Natural killer cell (primary cell): ENCODE data around the gene TMEM132D. TPM values are rescaled to one million over a fixed set of nuclear protein-coding genes. Genes with fewer than 3 reads are reported as not detected.

Experiments
- ATAC-seq, 3 donors: fragments of 150-1000 bp in 2 of 3; fragments of 200-7000 bp in 1 of 3; cut with Tn5 transposase; 1 replicate in 1 of 3; 2 replicates in 2 of 3; pipeline ENCODE4 v1.10.0; 2021; ENCODE audit warnings: mild to moderate bottlenecking in 2 of 3, moderate library complexity in 2 of 3
- DNase-seq, 2 donors: peaks; one replicate each; pipeline versions ENCODE4 v3.0.0 to v3.0.0-alpha.2; 2013 to 2021; ENCODE audit warnings: mixed read lengths in 1 of 2
- H3K27ac ChIP-seq: one replicate; pipeline ENCODE4 v1.5.1; 2013; ENCODE audit warnings: mild to moderate bottlenecking, low read length
- H3K27me3 ChIP-seq: one replicate; pipeline ENCODE4 v1.6.1; 2013; ENCODE audit warnings: low read length; ENCODE audit not compliant: control insufficient read depth, insufficient read depth
- H3K36me3 ChIP-seq: one replicate; pipeline ENCODE4 v1.6.1; 2013; ENCODE audit warnings: low read length; ENCODE audit not compliant: control insufficient read depth, insufficient read depth
- H3K4me1 ChIP-seq: one replicate; pipeline ENCODE4 v1.6.1; 2013; ENCODE audit warnings: low read length; ENCODE audit not compliant: control insufficient read depth, insufficient read depth
- H3K4me3 ChIP-seq: one replicate; pipeline ENCODE4 v1.5.1; 2013; ENCODE audit warnings: low read length
- H3K9me3 ChIP-seq: one replicate; pipeline ENCODE4 v1.6.1; 2013; ENCODE audit warnings: low read length; ENCODE audit not compliant: control insufficient read depth, insufficient read depth
- H3K27ac Mint-ChIP-seq, 2 donors: one replicate each; pipeline ENCODE4 v1.8.0; 2022; ENCODE audit warnings: mild to moderate bottlenecking in 2 of 2, mixed read lengths in 2 of 2, moderate library complexity in 1 of 2
- H3K27me3 Mint-ChIP-seq, 2 donors: one replicate each; pipeline ENCODE4 v1.8.0; 2022; ENCODE audit warnings: low read depth in 2 of 2, mixed read lengths in 2 of 2
- H3K36me3 Mint-ChIP-seq: one replicate; pipeline ENCODE4 v1.8.0; 2022; ENCODE audit warnings: mixed read lengths
- H3K4me1 Mint-ChIP-seq, 2 donors: one replicate each; pipeline ENCODE4 v1.8.0; 2022; ENCODE audit warnings: mixed read lengths in 2 of 2
- H3K4me3 Mint-ChIP-seq: one replicate; pipeline ENCODE4 v1.8.0; 2022; ENCODE audit warnings: mild to moderate bottlenecking, moderate library complexity, mixed read lengths
- H3K9me3 Mint-ChIP-seq, 2 donors: one replicate each; pipeline ENCODE4 v1.8.0; 2022; ENCODE audit warnings: mixed read lengths in 2 of 2
- CTCF ChIP-seq: fragments of 200-600 bp; IDR thresholded peaks from one replicate; pipeline ENCODE4 v1.8.0; 2022; ENCODE audit warnings: antibody characterized with exemption
- WGBS: methylation state at CpG from one replicate; pipeline ENCODE4 v1.1.7; 2013; ENCODE audit warnings: missing lambda C conversion rate; ENCODE audit not compliant: insufficient coverage; 5-methylcytosine and 5-hydroxymethylcytosine counted together
- intact Hi-C: fragments of 100-400 bp; cut with micrococcal nuclease; formaldehyde crosslinking; loops from one replicate; pipeline ENCODE4 v1.14.2; 2022
- total RNA-seq, 4 donors: library from RNA; stranded (reverse); fragments of 120-200 nt in 1 of 4; gene quantifications; one replicate each; pipeline versions ENCODE4 v1.2.3 to v1.2.4, GENCODE V29; 2013 to 2022

The TMEM132D gene
- total RNA-seq, 3 donors from 2014 or later (not counting 1 experiment from before 2014, with no cell fraction given) = not detected

- H3K27me3 Mint-ChIP-seq = no peaks in the 10 kb centered on the region
- H3K4me3 Mint-ChIP-seq = no peak overlapping the region
- no peaks in the 10 kb centered on the region for H3K36me3 Mint-ChIP-seq
- no peak for DNase-seq
- H3K27me3 ChIP-seq = no peaks in the 10 kb centered on the region
- 82% methylated on average over 4 of the region's 4 CpGs for WGBS
- intact Hi-C loops = no loop called here
- no peak for TF ChIP-seq CTCF
- H3K4me1 Mint-ChIP-seq = peaks cover 0 to 5% of the 10 kb centered on the region in 2 donors
- H3K4me3 ChIP-seq = no peak overlapping the region
- H3K9me3 Mint-ChIP-seq = peaks cover 0 to 2% of the 10 kb centered on the region in 2 donors
- no peaks in the 10 kb centered on the region for H3K36me3 ChIP-seq
- no peaks in the 10 kb centered on the region for H3K9me3 ChIP-seq
- no peaks in the 10 kb centered on the region for H3K4me1 ChIP-seq
- ATAC-seq = no peak
- H3K27ac Mint-ChIP-seq = no peak overlapping the region
- H3K27ac ChIP-seq = no peak overlapping the region
Observed at GRCh38 chr12:129746318-129746717, 157.5 kb downstream of the TMEM132D start.

GRCh38 chr12:129729170-129729569, 174.7 kb downstream of the TMEM132D start:
- 84% methylated on average over 2 of the region's 2 CpGs for WGBS
- H3K27ac ChIP-seq = no peak overlapping the region
- no peaks in the 10 kb centered on the region for H3K4me1 ChIP-seq
- Mint-ChIP-seq H3K27ac (no peak overlapping the region), H3K27me3 (no peaks in the 10 kb centered on the region), H3K4me1 (no peaks in the 10 kb centered on the region), H3K36me3 (no peaks in the 10 kb centered on the region), H3K4me3 (no peak overlapping the region), H3K9me3 (peaks cover 0 to 8% of the 10 kb centered on the region in 2 donors)
- H3K9me3 ChIP-seq = peaks cover 3% of the 10 kb centered on the region
- no peaks in the 10 kb centered on the region for H3K27me3 ChIP-seq
- no peak for TF ChIP-seq CTCF
- DNase-seq = no peak
- ATAC-seq = no peak
- H3K4me3 ChIP-seq = no peak overlapping the region
- intact Hi-C loops = no loop called here
- H3K36me3 ChIP-seq = no peaks in the 10 kb centered on the region

GRCh38 chr12:129727100-129727499, 176.7 kb downstream of the TMEM132D start:
- Mint-ChIP-seq H3K36me3 (no peaks in the 10 kb centered on the region), H3K27ac (no peak overlapping the region), H3K4me3 (no peak overlapping the region), H3K4me1 (no peaks in the 10 kb centered on the region), H3K9me3 (peaks cover 0 to 9% of the 10 kb centered on the region in 2 donors), H3K27me3 (no peaks in the 10 kb centered on the region)
- TF ChIP-seq CTCF = no peak
- H3K4me1 ChIP-seq = no peaks in the 10 kb centered on the region
- peaks cover 3% of the 10 kb centered on the region for H3K9me3 ChIP-seq
- WGBS = 83% methylated on average over 3 of the region's 3 CpGs
- no peaks in the 10 kb centered on the region for H3K36me3 ChIP-seq
- ATAC-seq (no peak), DNase-seq (no peak)
- no peak overlapping the region for H3K27ac ChIP-seq
- intact Hi-C loops = no loop called here
- H3K27me3 ChIP-seq = no peaks in the 10 kb centered on the region
- no peak overlapping the region for H3K4me3 ChIP-seq

GRCh38 chr12:129723260-129723659, 180.6 kb downstream of the TMEM132D start:
- no peak overlapping the region for H3K4me3 Mint-ChIP-seq

More at GRCh38 chr12:129723260-129723659, 180.6 kb downstream of the TMEM132D start:
- DNase-seq (no peak), ATAC-seq (no peak)
- Histone ChIP-seq H3K36me3 (no peaks in the 10 kb centered on the region), H3K27me3 (no peaks in the 10 kb centered on the region), H3K27ac (no peak overlapping the region), H3K4me3 (no peak overlapping the region), H3K4me1 (no peaks in the 10 kb centered on the region), H3K9me3 (peaks cover 3% of the 10 kb centered on the region)
- 80% methylated on average over 8 of the region's 8 CpGs for WGBS
- intact Hi-C loops = no loop called here
- H3K27ac Mint-ChIP-seq = no peak overlapping the region
- H3K36me3 Mint-ChIP-seq = no peaks in the 10 kb centered on the region
- H3K4me1 Mint-ChIP-seq = no peaks in the 10 kb centered on the region
- H3K27me3 Mint-ChIP-seq = no peaks in the 10 kb centered on the region
- H3K9me3 Mint-ChIP-seq = peaks cover 0 to 5% of the 10 kb centered on the region in 2 donors
- TF ChIP-seq CTCF = no peak
